ENCODE results near the gene ENTPD6. TPM values are rescaled to one million over a fixed set of nuclear protein-coding genes. Genes with fewer than 3 reads are reported as not detected.
A peak's percentile ranks its signal among the peaks of the same experiment; 100 is the strongest.

Gene ENTPD6
- polyA plus RNA-seq, 1 donor from 2014 or later, result 26.9 TPM

- Mint-ChIP-seq H3K9me3 (peaks cover 0 to 4% (median 1%) of the 10 kb centered on the region in 3 donors), H3K4me1 (peaks cover 19 to 35% (median 28%) of the 10 kb centered on the region in 3 donors), H3K27ac (peak overlapping the region; percentile 53 to 72 (median 61)), H3K36me3 (peaks cover 3% of the 10 kb centered on the region), H3K27me3 (peaks cover 30% of the 10 kb centered on the region), H3K4me3 (peak overlapping the region; percentile 85 to 97 (median 92))
Observed at GRCh38 chr20:25247000-25247517, 51.5 kb downstream of the ENTPD6 start.

DNA sequence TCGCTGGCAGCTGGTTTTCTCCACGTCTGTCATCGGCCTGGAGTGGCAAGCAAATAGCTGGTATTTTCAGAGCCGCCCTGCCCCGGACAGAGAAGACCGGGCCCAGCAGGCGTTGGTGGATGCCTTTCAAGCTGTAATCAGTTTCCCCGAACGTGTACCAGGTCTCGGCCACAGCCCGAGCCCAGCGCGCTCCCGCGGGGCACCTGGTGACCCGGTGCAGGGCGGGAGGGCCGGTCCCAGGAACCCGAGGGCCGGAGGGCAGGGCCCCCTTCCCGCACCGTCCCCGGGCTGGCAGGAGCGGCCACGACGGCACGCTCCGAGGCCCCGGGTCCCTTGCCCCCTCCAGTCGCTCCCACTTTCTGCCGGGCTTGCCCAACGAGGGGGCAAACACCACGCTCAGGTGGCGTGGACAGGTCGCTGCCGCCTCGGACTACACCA, 52.0 kb downstream of the ENTPD6 start:
- Mint-ChIP-seq H3K4me1 (peaks cover 19 to 35% (median 28%) of the 10 kb centered on the region in 3 donors), H3K27ac (peak overlapping the region; percentile 59 to 72 (median 63)), H3K27me3 (peaks cover 26% of the 10 kb centered on the region), H3K36me3 (peaks cover 3% of the 10 kb centered on the region), H3K4me3 (peak overlapping the region; percentile 85 to 97 (median 95)), H3K9me3 (peaks cover 0 to 4% (median 1%) of the 10 kb centered on the region in 3 donors)

- peak within 1 kb of the TSS; percentile 59 to 87 (median 79) for H3K27ac Mint-ChIP-seq
- H3K4me1 Mint-ChIP-seq, result peaks cover 19 to 35% (median 28%) of the 10 kb centered on the region in 3 donors
- peaks cover 0 to 4% (median 1%) of the 10 kb centered on the region in 3 donors for H3K9me3 Mint-ChIP-seq
- H3K27me3 Mint-ChIP-seq, result peaks cover 23% of the 10 kb centered on the region
- H3K36me3 Mint-ChIP-seq, result peaks cover 3% of the 10 kb centered on the region
- peak within 1 kb of the TSS; percentile 85 to 99 (median 95) for H3K4me3 Mint-ChIP-seq
Observed at GRCh38 chr20:25247956-25248785, 52.7 kb downstream of the ENTPD6 start, which contains the start of gene PYGB. TSS of gene PYGB (plus strand) at chr20:25248085. CDS start at chr20:25248179, 94 bp downstream.

DNA sequence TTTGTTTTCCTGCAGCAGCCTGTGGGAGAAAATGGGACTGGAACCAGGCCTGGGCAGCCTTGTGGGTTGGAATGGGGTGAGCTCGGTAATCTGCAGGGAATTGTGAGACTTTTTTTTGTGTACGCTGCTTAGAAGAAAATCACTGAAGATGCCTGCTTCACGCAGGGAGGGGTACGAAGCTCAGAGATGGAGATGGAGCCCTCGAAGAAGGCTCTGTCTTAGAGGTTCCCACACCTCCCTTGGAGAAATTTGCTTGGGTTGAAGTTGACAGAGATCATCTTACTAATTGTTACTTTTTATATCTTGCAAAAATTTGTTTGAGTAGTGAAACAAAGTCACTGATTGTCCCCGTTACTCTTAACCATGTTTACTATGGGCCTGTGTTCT, 53.3 kb downstream of the ENTPD6 start:
- H3K4me1 Mint-ChIP-seq, result peaks cover 19 to 35% (median 28%) of the 10 kb centered on the region in 3 donors
- peak overlapping the region in 2 of 3 donors; percentile 50 to 79 for H3K27ac Mint-ChIP-seq
- peaks cover 3% of the 10 kb centered on the region for H3K36me3 Mint-ChIP-seq
- peak overlapping the region; percentile 85 to 99 (median 90) for H3K4me3 Mint-ChIP-seq
- H3K27me3 Mint-ChIP-seq, result peaks cover 18% of the 10 kb centered on the region
- peaks cover 0 to under 1% (median under 1%) of the 10 kb centered on the region in 3 donors for H3K9me3 Mint-ChIP-seq

DNA sequence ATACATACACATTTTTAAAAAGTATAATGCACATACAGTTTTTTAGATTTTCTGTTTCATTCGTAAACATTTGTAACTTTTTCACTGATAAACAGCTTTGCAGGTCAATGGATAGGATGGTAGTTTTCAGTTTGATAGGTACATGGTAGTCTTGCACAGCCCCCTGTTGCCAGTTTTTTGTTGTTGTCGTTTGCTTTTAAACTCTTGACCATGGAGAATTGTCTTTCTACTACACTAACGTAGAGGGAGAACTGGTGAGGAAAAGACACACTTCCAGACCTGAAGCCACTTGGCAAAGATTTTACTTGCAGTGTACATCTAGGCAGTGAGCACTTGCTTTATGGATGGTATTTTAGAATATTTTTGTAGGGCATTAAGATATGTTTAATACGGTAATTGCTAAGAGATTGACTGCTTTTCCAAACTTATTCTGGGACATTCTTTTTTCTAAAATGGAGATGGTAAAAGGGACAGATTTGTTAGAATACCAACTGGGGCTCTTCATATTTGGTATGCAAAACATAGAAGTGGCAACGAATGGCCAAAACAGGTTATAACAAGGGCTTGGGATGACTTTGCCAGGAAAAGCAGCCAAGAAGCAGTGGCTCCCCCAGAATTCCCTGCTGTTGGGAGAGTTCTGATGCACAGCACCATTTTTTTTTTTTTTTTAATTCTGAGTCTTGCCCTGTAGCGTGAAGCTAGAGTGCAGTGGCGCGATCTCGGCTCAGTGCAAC, 53.9 kb downstream of the ENTPD6 start:
- peak overlapping the region; percentile 6 to 79 (median 50) for H3K27ac Mint-ChIP-seq
- no peaks in the 10 kb centered on the region for H3K9me3 Mint-ChIP-seq
- peak overlapping the region; percentile 85 to 99 (median 90) for H3K4me3 Mint-ChIP-seq
- H3K27me3 Mint-ChIP-seq, result peaks cover 17% of the 10 kb centered on the region
- H3K4me1 Mint-ChIP-seq, result peaks cover 19 to 35% (median 28%) of the 10 kb centered on the region in 3 donors
- H3K36me3 Mint-ChIP-seq, result peaks cover 3% of the 10 kb centered on the region

GRCh38 chr20:25250508-25250907, 55.0 kb downstream of the ENTPD6 start:
- Mint-ChIP-seq H3K27me3 (peaks cover 14% of the 10 kb centered on the region), H3K27ac (no peak overlapping the region), H3K4me3 (peak overlapping the region in 1 of 4 donors; percentile 85), H3K36me3 (peaks cover 3% of the 10 kb centered on the region), H3K9me3 (no peaks in the 10 kb centered on the region), H3K4me1 (peaks cover 19 to 35% (median 30%) of the 10 kb centered on the region in 3 donors)

DNA sequence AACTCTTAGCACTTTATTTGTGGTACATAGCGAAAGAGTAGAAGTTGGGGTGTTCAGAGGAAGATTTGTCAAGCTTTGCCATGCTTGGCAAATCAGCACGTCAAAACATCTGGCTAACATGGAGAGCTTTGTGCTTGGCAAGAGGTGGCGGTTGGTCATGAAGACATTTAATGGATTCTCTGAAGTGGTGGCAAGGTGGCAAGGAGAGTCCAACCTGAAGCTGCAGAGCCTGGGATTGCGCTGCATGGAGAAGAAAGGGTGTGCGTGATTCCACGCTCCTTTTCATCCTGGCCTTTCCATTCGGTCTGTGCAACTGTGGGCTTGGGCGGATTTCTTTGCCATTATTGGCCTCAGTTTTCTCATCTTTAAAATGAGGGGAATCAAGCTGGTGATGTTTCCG, 55.5 kb downstream of the ENTPD6 start:
- H3K27me3 Mint-ChIP-seq, result peaks cover 14% of the 10 kb centered on the region
- peaks cover 3% of the 10 kb centered on the region for H3K36me3 Mint-ChIP-seq
- H3K9me3 Mint-ChIP-seq, result no peaks in the 10 kb centered on the region
- H3K4me1 Mint-ChIP-seq, result peaks cover 19 to 35% (median 30%) of the 10 kb centered on the region in 3 donors
- no peak overlapping the region for H3K27ac Mint-ChIP-seq
- H3K4me3 Mint-ChIP-seq, result peak overlapping the region in 1 of 4 donors; percentile 85

DNA sequence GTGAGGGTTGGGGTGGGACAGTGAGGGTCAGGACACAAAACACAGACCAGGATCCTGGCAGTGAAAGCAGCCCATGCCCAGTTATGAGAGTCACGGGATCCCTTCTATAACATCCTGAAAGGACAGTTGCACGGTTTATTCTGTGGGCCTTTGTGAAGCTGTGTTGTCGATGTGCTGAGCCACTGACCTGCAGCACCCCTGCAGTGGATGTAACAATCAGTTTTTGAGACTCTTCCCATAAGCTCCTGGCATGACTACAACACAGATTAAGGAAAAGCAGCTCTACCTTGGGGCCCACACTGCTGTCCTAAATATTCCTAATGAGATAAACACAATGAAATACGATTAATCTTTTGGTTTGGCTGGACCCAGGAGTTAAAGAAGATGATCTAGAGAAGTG, 56.0 kb downstream of the ENTPD6 start:
- Mint-ChIP-seq H3K27ac (no peak overlapping the region), H3K4me3 (peak overlapping the region in 1 of 4 donors; percentile 85), H3K9me3 (no peaks in the 10 kb centered on the region), H3K36me3 (peaks cover 3% of the 10 kb centered on the region), H3K27me3 (peaks cover 10% of the 10 kb centered on the region), H3K4me1 (peaks cover 15 to 30% (median 25%) of the 10 kb centered on the region in 3 donors)

DNA sequence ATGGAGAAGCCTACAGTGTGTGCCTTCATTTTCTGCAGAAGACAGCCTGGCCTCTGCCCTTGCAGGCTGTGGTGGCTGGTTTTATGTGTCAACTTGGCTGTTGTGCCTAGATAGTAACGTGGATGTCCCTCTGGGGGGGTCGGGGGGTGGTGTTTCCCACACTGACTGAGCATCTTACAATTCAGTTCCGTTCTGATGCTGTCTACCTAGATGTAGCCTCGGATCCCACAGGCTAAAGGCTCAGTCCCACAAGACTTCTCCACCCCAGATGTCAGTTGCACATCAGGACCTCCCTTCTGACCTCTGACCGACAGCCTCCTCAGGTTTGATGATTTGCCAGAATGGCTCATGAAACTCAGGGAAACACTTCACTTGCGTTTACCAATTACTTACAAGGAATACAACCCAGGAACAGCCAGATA, 56.7 kb downstream of the ENTPD6 start:
- Mint-ChIP-seq H3K36me3 (peaks cover 3% of the 10 kb centered on the region), H3K27ac (no peak overlapping the region), H3K4me3 (no peak overlapping the region), H3K9me3 (no peaks in the 10 kb centered on the region), H3K27me3 (peaks cover 3% of the 10 kb centered on the region), H3K4me1 (peaks cover 11 to 23% (median 19%) of the 10 kb centered on the region in 3 donors)

DNA sequence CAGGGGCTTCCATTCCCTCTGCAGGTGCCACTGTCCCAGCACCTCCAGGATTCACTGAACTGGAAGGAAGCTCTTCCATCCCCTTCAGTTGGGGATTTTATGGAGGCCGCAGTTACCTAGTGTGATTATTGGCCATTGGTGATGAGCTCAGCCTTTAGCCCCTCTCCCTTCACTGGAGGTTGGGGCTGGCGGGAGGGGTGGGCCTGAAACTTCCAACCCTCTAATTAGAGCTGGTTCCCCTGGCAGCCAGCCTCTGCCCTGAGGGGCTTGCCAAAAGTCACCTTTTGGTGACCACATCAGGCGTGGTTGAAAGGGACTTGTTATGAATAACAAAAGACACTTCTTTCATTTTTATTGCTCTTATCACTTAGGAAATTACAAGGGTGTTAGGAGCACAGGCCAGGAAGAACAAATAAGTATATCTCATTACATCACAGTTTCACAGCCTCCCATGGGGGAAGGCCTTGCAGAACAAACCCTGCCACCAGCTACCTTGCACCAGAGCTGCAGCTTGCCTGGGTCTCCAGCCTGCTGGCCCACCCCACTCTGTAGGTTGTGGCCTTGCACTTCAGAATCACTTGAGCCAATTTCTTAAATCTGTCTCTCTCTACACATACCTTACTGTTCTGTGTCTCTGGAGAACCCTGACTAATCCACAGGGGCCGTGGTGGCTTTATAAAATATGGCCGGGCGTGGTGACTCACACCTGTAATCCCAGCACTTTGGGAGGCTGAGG, 57.3 kb downstream of the ENTPD6 start:
- Mint-ChIP-seq H3K4me3 (no peak overlapping the region), H3K27me3 (peaks cover 2% of the 10 kb centered on the region), H3K9me3 (no peaks in the 10 kb centered on the region), H3K4me1 (peaks cover 11 to 21% (median 19%) of the 10 kb centered on the region in 3 donors), H3K27ac (no peak overlapping the region), H3K36me3 (peaks cover 3% of the 10 kb centered on the region)

- peaks cover 1% of the 10 kb centered on the region for H3K27me3 Mint-ChIP-seq
- H3K36me3 Mint-ChIP-seq, result peaks cover 3% of the 10 kb centered on the region
- peaks cover 11 to 19% (median 17%) of the 10 kb centered on the region in 3 donors for H3K4me1 Mint-ChIP-seq
- no peak overlapping the region for H3K27ac Mint-ChIP-seq
- no peaks in the 10 kb centered on the region for H3K9me3 Mint-ChIP-seq
- H3K4me3 Mint-ChIP-seq, result no peak overlapping the region
Observed at GRCh38 chr20:25253606-25254275, 58.2 kb downstream of the ENTPD6 start.

GRCh38 chr20:25254571-25254970, 59.1 kb downstream of the ENTPD6 start:
- no peaks in the 10 kb centered on the region for H3K9me3 Mint-ChIP-seq
- peaks cover 3 to 11% (median 9%) of the 10 kb centered on the region in 3 donors for H3K4me1 Mint-ChIP-seq
- peaks cover 4% of the 10 kb centered on the region for H3K36me3 Mint-ChIP-seq
- H3K27ac Mint-ChIP-seq, result no peak overlapping the region
- H3K4me3 Mint-ChIP-seq, result no peak overlapping the region
- no peaks in the 10 kb centered on the region for H3K27me3 Mint-ChIP-seq

GRCh38 chr20:25254986-25255680, 59.6 kb downstream of the ENTPD6 start:
- Mint-ChIP-seq H3K36me3 (peaks cover 6% of the 10 kb centered on the region), H3K27ac (no peak overlapping the region), H3K9me3 (no peaks in the 10 kb centered on the region), H3K4me3 (no peak overlapping the region), H3K27me3 (no peaks in the 10 kb centered on the region), H3K4me1 (peaks cover 4 to 10% (median 5%) of the 10 kb centered on the region in 3 donors)
